Ascending aorta (tissue), 2 donors: ENCODE data around the gene CD68. TPM values are rescaled to one million over a fixed set of nuclear protein-coding genes. Genes with fewer than 3 reads are reported as not detected.

Experiments
- DNase-seq, 2 donors: peaks; one replicate each; pipeline ENCODE4 v3.0.0-alpha.2; 2019; ENCODE audit warnings: low spot score in 2 of 2
- H3K27ac ChIP-seq, 2 donors: fragments of 200-600 bp; sonication (generic); one replicate each; pipeline ENCODE4 v1.5.1; 2016 to 2017; ENCODE audit warnings: mild to moderate bottlenecking in 1 of 2
- H3K27me3 ChIP-seq: fragments of 200-600 bp; sonication (generic); one replicate; pipeline ENCODE4 v1.5.1; 2017
- H3K36me3 ChIP-seq, 2 donors: fragments of 200-600 bp; sonication (generic); one replicate each; pipeline ENCODE4 v1.5.1; 2016
- H3K4me1 ChIP-seq, 2 donors: fragments of 200-600 bp; sonication (generic); one replicate each; pipeline ENCODE4 v1.5.1; 2016 to 2017; ENCODE audit warnings: mild to moderate bottlenecking in 1 of 2
- H3K4me3 ChIP-seq, 2 donors: fragments of 200-600 bp; sonication (generic); one replicate each; pipeline ENCODE4 v1.5.1; 2016 to 2017; ENCODE audit warnings: mild to moderate bottlenecking in 1 of 2
- H3K9me3 ChIP-seq, 2 donors: fragments of 200-600 bp; sonication (generic); one replicate each; pipeline ENCODE4 v1.5.1; 2016
- CTCF ChIP-seq, 3 experiments: fragments of 200-600 bp in 2 of 3; fragments of 450-650 bp in 1 of 3; sonication (generic) in 2 of 3; IDR thresholded peaks; one replicate each; pipeline ENCODE4 v1.5.1; 2016 to 2019; ENCODE audit warnings: antibody characterized with exemption in 3 of 3, mild to moderate bottlenecking in 1 of 3, moderate library complexity in 1 of 3
- intact Hi-C: fragments of 100-400 bp; cut with DNase I; formaldehyde crosslinking; loops from one replicate; pipeline ENCODE4 v1.15.1; 2023
- total RNA-seq: library from RNA; depleted of rRNA; stranded (reverse); fragments of >200 nt; gene quantifications from one replicate; pipeline ENCODE4 v1.1.0, GENCODE V29; 2016

Gene CD68
- total RNA-seq = 151 TPM

GRCh38 chr17:7579001-7579833 is at the start of gene CD68:
Gene CD68, plus strand, starts transcription at chr17:7579638. Its CDS starts 40 bp downstream, at chr17:7579678.
- Histone ChIP-seq H3K4me3 (peak within 1 kb of the TSS; percentile 30 to 65), H3K27ac (peak within 1 kb of the TSS; percentile 85 to 87), H3K27me3 (no peaks in the 10 kb centered on the region), H3K9me3 (no peaks in the 10 kb centered on the region), H3K4me1 (peaks cover 20 to 40% of the 10 kb centered on the region in 2 donors), H3K36me3 (peaks cover 47 to 48% of the 10 kb centered on the region in 2 donors)
- TF ChIP-seq CTCF (IDR thresholded peaks at IDR 0.05) = no peak
- intact Hi-C loops = no loop called here
- peak; percentile 88 to 92 for DNase-seq

- Histone ChIP-seq H3K4me3 (no peak overlapping the region), H3K36me3 (no peaks in the 10 kb centered on the region), H3K27me3 (no peaks in the 10 kb centered on the region), H3K27ac (no peak overlapping the region), H3K4me1 (no peaks in the 10 kb centered on the region), H3K9me3 (peaks cover 4 to 13% of the 10 kb centered on the region in 2 donors)
- TF ChIP-seq CTCF (IDR thresholded peaks at IDR 0.05) = no peak
- DNase-seq = no peak
- intact Hi-C loops = no loop called here
These were observed 49.2 kb upstream of the CD68 start for GRCh38 chr17:7530023-7530900.

DNA sequence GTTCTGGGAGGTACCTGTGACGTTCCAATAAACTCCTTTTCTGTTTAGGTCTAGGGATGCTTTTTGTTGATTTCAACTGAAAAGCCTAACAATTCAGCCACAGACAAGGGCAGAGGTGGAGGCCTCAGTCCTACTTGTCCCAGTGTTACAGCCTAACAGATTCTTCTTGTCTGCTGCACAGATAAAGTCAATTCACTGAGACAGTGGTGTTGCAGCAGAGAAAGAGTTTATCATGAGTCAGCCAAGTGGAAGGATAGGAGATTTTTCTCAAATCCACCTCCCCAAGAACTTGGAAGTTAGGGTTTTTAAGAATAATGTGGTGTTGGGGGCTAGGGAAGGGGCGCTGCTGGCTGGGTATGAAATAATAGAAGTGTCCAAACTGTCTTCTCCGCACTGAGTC is 41.4 kb upstream of the CD68 start:
- no peak for TF ChIP-seq CTCF (IDR thresholded peaks at IDR 0.05)
- Histone ChIP-seq H3K4me3 (no peak overlapping the region), H3K27me3 (no peaks in the 10 kb centered on the region), H3K4me1 (no peaks in the 10 kb centered on the region), H3K9me3 (no peaks in the 10 kb centered on the region), H3K27ac (no peak overlapping the region), H3K36me3 (no peaks in the 10 kb centered on the region)
- DNase-seq = no peak
- intact Hi-C loops = no loop called here

DNA sequence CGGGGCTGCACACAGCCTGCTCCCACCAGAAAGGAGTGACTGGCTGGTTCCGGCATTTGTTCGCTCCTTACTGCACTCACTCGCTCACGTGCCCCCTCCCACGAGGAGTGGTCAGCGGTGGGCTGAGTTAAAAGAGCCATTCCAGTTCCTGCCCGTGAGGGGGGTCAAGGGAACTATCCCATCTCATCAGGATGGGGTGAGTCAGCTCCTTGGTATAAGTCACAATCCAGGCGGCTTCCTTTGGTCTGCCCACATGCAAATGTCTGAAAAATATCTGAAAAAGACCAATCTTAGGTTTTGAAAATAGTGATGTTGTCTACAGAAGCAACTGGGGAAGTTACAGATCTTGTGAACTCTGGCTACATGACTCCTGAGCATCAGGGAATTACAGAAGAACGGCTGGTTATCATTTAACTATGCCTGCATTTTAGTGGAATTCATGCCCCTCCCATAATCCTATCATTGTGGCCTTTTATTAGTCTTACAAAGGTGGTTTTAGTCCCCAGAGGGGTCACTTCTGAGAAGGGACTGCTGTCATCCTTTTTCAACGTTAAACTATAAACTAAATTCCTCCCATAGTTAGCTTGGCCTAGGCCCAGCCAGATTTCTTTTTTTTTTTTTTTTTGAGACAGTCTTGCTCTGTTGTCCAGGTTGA is 40.4 kb upstream of the CD68 start:
- H3K4me3 ChIP-seq = no peak overlapping the region
- H3K27ac ChIP-seq = no peak overlapping the region
- no peaks in the 10 kb centered on the region for H3K36me3 ChIP-seq
- no peak for TF ChIP-seq CTCF (IDR thresholded peaks at IDR 0.05)
- no peaks in the 10 kb centered on the region for H3K4me1 ChIP-seq
- DNase-seq = no peak
- H3K9me3 ChIP-seq = no peaks in the 10 kb centered on the region
- intact Hi-C loops = no loop called here
- no peaks in the 10 kb centered on the region for H3K27me3 ChIP-seq

DNA sequence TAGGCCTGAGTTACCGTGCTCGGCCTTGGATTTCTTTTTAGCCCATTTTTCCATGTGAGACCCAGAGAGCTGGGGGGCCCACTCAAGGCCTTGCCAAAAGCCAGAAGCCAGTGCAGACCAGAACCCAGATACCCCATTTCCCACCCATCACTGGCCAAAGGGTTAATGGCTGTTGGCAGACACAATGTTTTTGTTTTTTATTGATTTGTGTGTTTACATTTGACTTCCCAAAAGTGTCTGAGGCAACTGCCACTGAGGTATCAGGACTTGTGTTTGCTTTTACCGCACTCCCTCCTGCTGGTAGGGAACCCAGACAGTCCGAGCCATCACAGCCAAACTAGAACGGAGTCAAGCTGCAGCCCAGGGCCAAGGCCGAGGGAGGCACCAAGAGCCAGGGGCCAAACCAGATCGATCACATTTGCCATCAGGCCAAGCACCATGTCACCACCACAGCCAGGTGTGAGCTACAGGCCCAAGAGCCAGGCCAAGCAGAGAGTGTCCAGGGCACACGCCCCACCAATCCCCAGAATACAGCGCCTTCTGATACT is 38.3 kb upstream of the CD68 start:
- Histone ChIP-seq H3K36me3 (no peaks in the 10 kb centered on the region), H3K4me1 (no peaks in the 10 kb centered on the region), H3K9me3 (no peaks in the 10 kb centered on the region), H3K27ac (no peak overlapping the region), H3K27me3 (no peaks in the 10 kb centered on the region), H3K4me3 (no peak overlapping the region)
- no peak for DNase-seq
- intact Hi-C loops = no loop called here
- TF ChIP-seq CTCF (IDR thresholded peaks at IDR 0.05) = no peak
